Activated CD8-positive, alpha-beta T cell treated with anti-CD3 and anti-CD28 coated beads, Interleukin-2, amount 10 ng/mL, durations not matched to agents 7 days and 5 days (primary cell): ENCODE measurements around the gene YY1. TPM values are rescaled to one million over a fixed set of nuclear protein-coding genes. Genes with fewer than 3 reads are reported as not detected.

Experiments used
- ATAC-seq: fragments of 150-1000 bp; cut with Tn5 transposase; one replicate; pipeline ENCODE4 v1.10.0; 2021; ENCODE audit warnings: moderate library complexity
- CTCF ChIA-PET: fragments of 350-600 bp; sonication (Branson Sonifier 250); formaldehyde crosslinking; loops from one replicate; lab custom pipeline; 2021; ENCODE audit warnings: antibody characterized with exemption; lab: Charles Lee
- POLR2A ChIA-PET: fragments of 350-600 bp; sonication (Branson Sonifier 250); formaldehyde crosslinking; loops from one replicate; lab custom pipeline; 2021; ENCODE audit warnings: antibody characterized with exemption; lab: Charles Lee
- DNase-seq: peaks from one replicate; pipeline ENCODE4 v3.0.0-alpha.2; 2020
- H3K27ac Mint-ChIP-seq: one replicate; pipeline ENCODE4 v1.8.0; 2021; ENCODE audit warnings: mild to moderate bottlenecking, mixed read lengths
- H3K27me3 Mint-ChIP-seq: one replicate; pipeline ENCODE4 v1.8.0; 2021; ENCODE audit warnings: low read depth, mixed read lengths
- H3K36me3 Mint-ChIP-seq: one replicate; pipeline ENCODE4 v1.8.0; 2021; ENCODE audit warnings: low read depth, mixed read lengths
- H3K4me1 Mint-ChIP-seq: one replicate; pipeline ENCODE4 v1.8.0; 2021; ENCODE audit warnings: low read depth, mixed read lengths
- H3K4me3 Mint-ChIP-seq: one replicate; pipeline ENCODE4 v1.8.0; 2021; ENCODE audit warnings: mild to moderate bottlenecking, mixed read lengths
- H3K9me3 Mint-ChIP-seq: one replicate; pipeline ENCODE4 v1.8.0; 2022; ENCODE audit warnings: mixed read lengths; ENCODE audit not compliant: insufficient read depth
- total RNA-seq, 2 experiments: library from RNA; stranded (reverse); gene quantifications; one replicate each; pipeline ENCODE4 v1.2.3, GENCODE V29; 2021

Gene YY1
- total RNA-seq = 100 to 1,000 TPM; 107 TPM

- peaks cover 57% of the 10 kb centered on the region for H3K4me1 Mint-ChIP-seq
- peak within 1 kb of the TSS; percentile 99 for H3K27ac Mint-ChIP-seq
- ChIA-PET CTCF (interaction anchor here (1.9 to 8.0 kb wide), 3 partner anchors 10 to 45 kb away, joined by 8 to 106 read pairs (median 38); no protein-coding TSS in a partner anchor), POLR2A (interaction anchor here (1.0 to 6.7 kb wide), 3 partner anchors 10 to 17 kb away, joined by 5 to 106 read pairs (median 8); no protein-coding TSS in a partner anchor)
- peaks cover 63% of the 10 kb centered on the region for H3K36me3 Mint-ChIP-seq
- peak; percentile 91 for ATAC-seq
- H3K27me3 Mint-ChIP-seq = no peaks in the 10 kb centered on the region
- peak within 1 kb of the TSS; percentile 97 for H3K4me3 Mint-ChIP-seq
- H3K9me3 Mint-ChIP-seq = no peaks in the 10 kb centered on the region
- peak; percentile 99 for DNase-seq
Measured at GRCh38 chr14:100238419-100239210, at the start of gene YY1. TSS of gene YY1 (plus strand) at chr14:100239144. CDS start at chr14:100239245, 101 bp downstream.

- peaks cover 25% of the 10 kb centered on the region for H3K4me1 Mint-ChIP-seq
- H3K27ac Mint-ChIP-seq = no peak overlapping the region
- H3K4me3 Mint-ChIP-seq = no peak overlapping the region
- ATAC-seq = no peak
- no peak for DNase-seq
- ChIA-PET POLR2A (no interaction called here), CTCF (interaction anchor here (0.6 kb wide), 1 partner anchor 506 kb away, joined by 3 read pairs; the partner anchor contains the start of gene CYP46A1)
- no peaks in the 10 kb centered on the region for H3K27me3 Mint-ChIP-seq
- no peaks in the 10 kb centered on the region for H3K9me3 Mint-ChIP-seq
- H3K36me3 Mint-ChIP-seq = no peaks in the 10 kb centered on the region
Measured at GRCh38 chr14:100190126-100190525, 48.8 kb upstream of the YY1 start.

GRCh38 chr14:100191584-100192249 is 47.2 kb upstream of the YY1 start:
- Mint-ChIP-seq H3K36me3 (no peaks in the 10 kb centered on the region), H3K27ac (no peak overlapping the region), H3K9me3 (no peaks in the 10 kb centered on the region), H3K4me3 (no peak overlapping the region), H3K27me3 (no peaks in the 10 kb centered on the region), H3K4me1 (peaks cover 20% of the 10 kb centered on the region)
- no peak for ATAC-seq
- DNase-seq = no peak
- ChIA-PET POLR2A (interaction anchor here (1.4 to 4.3 kb wide), 2 partner anchors 23 to 31 kb away, joined by 4 to 31 read pairs; no protein-coding TSS in a partner anchor), CTCF (interaction anchor here (1.0 to 4.3 kb wide), 30 partner anchors 9 to 462 kb away, joined by 3 to 64 read pairs (median 12); no protein-coding TSS in a partner anchor)

GRCh38 chr14:100192250-100192671 is 46.7 kb upstream of the YY1 start:
- DNase-seq (no peak), ATAC-seq (no peak)
- Mint-ChIP-seq H3K4me1 (peaks cover 20% of the 10 kb centered on the region), H3K9me3 (no peaks in the 10 kb centered on the region), H3K27me3 (no peaks in the 10 kb centered on the region), H3K4me3 (peak overlapping the region; percentile 52), H3K36me3 (no peaks in the 10 kb centered on the region), H3K27ac (peak overlapping the region; percentile 82)
- ChIA-PET CTCF (interaction anchor here (0.9 to 4.3 kb wide), 67 partner anchors 9 to 509 kb away, joined by 3 to 64 read pairs (median 5); partner anchors contain the start of genes CYP46A1 and EVL), POLR2A (interaction anchor here (1.4 to 4.3 kb wide), 3 partner anchors 22 to 123 kb away, joined by 4 to 31 read pairs (median 4); no protein-coding TSS in a partner anchor)

- ATAC-seq (peak; percentile 100), DNase-seq (peak; percentile 100)
- Mint-ChIP-seq H3K9me3 (no peaks in the 10 kb centered on the region), H3K27me3 (no peaks in the 10 kb centered on the region), H3K4me1 (peaks cover 20% of the 10 kb centered on the region), H3K27ac (peak overlapping the region; percentile 89), H3K4me3 (peak overlapping the region; percentile 52), H3K36me3 (no peaks in the 10 kb centered on the region)
- ChIA-PET POLR2A (interaction anchor here (0.7 to 4.3 kb wide), 5 partner anchors 20 to 147 kb away, joined by 3 to 31 read pairs (median 4); no protein-coding TSS in a partner anchor), CTCF (interaction anchor here (0.5 to 4.3 kb wide), 82 partner anchors 8 to 641 kb away, joined by 3 to 64 read pairs (median 5); partner anchors contain the start of genes CYP46A1 and EVL)
Measured at GRCh38 chr14:100192672-100193416, 46.1 kb upstream of the YY1 start.

GRCh38 chr14:100193417-100194357 is 45.3 kb upstream of the YY1 start:
- CTCF ChIA-PET = interaction anchor here (0.5 to 4.3 kb wide), 79 partner anchors 8 to 511 kb away, joined by 3 to 64 read pairs (median 5); partner anchors contain the start of genes CYP46A1 and EVL
- Mint-ChIP-seq H3K27me3 (no peaks in the 10 kb centered on the region), H3K27ac (peak overlapping the region; percentile 89), H3K4me1 (peaks cover 20% of the 10 kb centered on the region), H3K9me3 (no peaks in the 10 kb centered on the region), H3K4me3 (peak overlapping the region; percentile 52), H3K36me3 (no peaks in the 10 kb centered on the region)
- DNase-seq (peak; percentile 37), ATAC-seq (no peak)
- POLR2A ChIA-PET = interaction anchor here (0.7 to 4.3 kb wide), 7 partner anchors 19 to 148 kb away, joined by 3 to 31 read pairs (median 4); no protein-coding TSS in a partner anchor

GRCh38 chr14:100199240-100199860 is 39.6 kb upstream of the YY1 start:
- POLR2A ChIA-PET = no interaction called here
- peaks cover 1% of the 10 kb centered on the region for H3K4me1 Mint-ChIP-seq

GRCh38 chr14:100200311-100200710 is 38.6 kb upstream of the YY1 start:
- Mint-ChIP-seq H3K27ac (no peak overlapping the region), H3K36me3 (no peaks in the 10 kb centered on the region), H3K27me3 (peaks cover 2% of the 10 kb centered on the region), H3K9me3 (no peaks in the 10 kb centered on the region), H3K4me3 (no peak overlapping the region), H3K4me1 (no peaks in the 10 kb centered on the region)
- ChIA-PET CTCF (interaction anchor here (1.9 kb wide), 1 partner anchor 8 kb away, joined by 9 read pairs; no protein-coding TSS in a partner anchor), POLR2A (no interaction called here)
- ATAC-seq (no peak), DNase-seq (no peak)

More at GRCh38 chr14:100199240-100199860, 39.6 kb upstream of the YY1 start:
- no peaks in the 10 kb centered on the region for H3K36me3 Mint-ChIP-seq
- CTCF ChIA-PET = interaction anchor here (1.0 kb wide), 1 partner anchor 23 kb away, joined by 3 read pairs; no protein-coding TSS in a partner anchor
- peaks cover 2% of the 10 kb centered on the region for H3K27me3 Mint-ChIP-seq
- H3K4me3 Mint-ChIP-seq = no peak overlapping the region
- H3K9me3 Mint-ChIP-seq = no peaks in the 10 kb centered on the region
- no peak overlapping the region for H3K27ac Mint-ChIP-seq
- no peak for ATAC-seq
- DNase-seq = no peak

GRCh38 chr14:100201701-100202100 is 37.2 kb upstream of the YY1 start:
- no peaks in the 10 kb centered on the region for H3K36me3 Mint-ChIP-seq
- ATAC-seq = no peak
- no peak overlapping the region for H3K4me3 Mint-ChIP-seq
- ChIA-PET POLR2A (no interaction called here), CTCF (interaction anchor here (1.1 to 1.9 kb wide), 2 partner anchors 9 to 46 kb away, joined by 3 to 9 read pairs; no protein-coding TSS in a partner anchor)
- no peaks in the 10 kb centered on the region for H3K4me1 Mint-ChIP-seq
- DNase-seq = no peak
- H3K27me3 Mint-ChIP-seq = peaks cover 2% of the 10 kb centered on the region
- no peak overlapping the region for H3K27ac Mint-ChIP-seq
- H3K9me3 Mint-ChIP-seq = no peaks in the 10 kb centered on the region
